ENCODE measurements around the gene HUS1.

Gene HUS1

GRCh38 chr7:47979145-47979831, at the start of gene HUS1:
TSS of gene HUS1 (minus strand) at chr7:47979615. CDS start at chr7:47979519, 96 bp downstream.
- Histone ChIP-seq H3F3A (ENCODE audit: insufficient read depth, low read length) (peaks cover 10% of the 10 kb centered on the region; the same call in 1 of the 2 replicates), H3K9me3 (replicated peaks; ENCODE audit: insufficient read depth, low read length) (no peaks in the 10 kb centered on the region), H2AFZ (ENCODE audit: low read length) (peak within 1 kb of the TSS; percentile 82), H3K4me3 (ENCODE audit: low read length) (peak within 1 kb of the TSS; percentile 80), H3K9me2 (replicated peaks; ENCODE audit: insufficient read depth, low read length) (no peaks in the 10 kb centered on the region), H3K4me1 (ENCODE audit: low read length) (no peaks in the 10 kb centered on the region), H3K27ac (ENCODE audit: low read length) (peak within 1 kb of the TSS; percentile 91), H3K9ac (ENCODE audit: low read length) (peak within 1 kb of the TSS; percentile 87), H4K20me1 (ENCODE audit: insufficient read depth, low read length) (no peaks in the 10 kb centered on the region), H3K36me3 (replicated peaks; ENCODE audit: insufficient read depth, low read length) (peaks cover 20% of the 10 kb centered on the region; the same call in 1 of the 2 replicates), H3K79me2 (ENCODE audit: low read length) (peaks cover 22% of the 10 kb centered on the region), H3K27me3 (replicated peaks; ENCODE audit: insufficient read depth, low read length) (no peaks in the 10 kb centered on the region), H3K4me2 (ENCODE audit: low read depth, low read length) (peak within 1 kb of the TSS; percentile 60)
- TF ChIP-seq EZH2phosphoT487 (IDR thresholded peaks at IDR 0.05; ENCODE audit: low read length) (no peak), CTCF (IDR thresholded peaks at IDR 0.05; ENCODE audit: low read length) (no peak), EZH2 (optimal IDR thresholded peaks at IDR 0.05; ENCODE audit: low read depth, low read length) (no peak)
- DNase-seq: peak; percentile 96

GRCh38 chr7:48028938-48029337, 49.5 kb upstream of the HUS1 start, which contains the start of gene SUN3:
TSS of gene SUN3 (minus strand) at chr7:48029107. CDS start at chr7:48028938, 169 bp downstream.
- Histone ChIP-seq H3K4me1 (ENCODE audit: low read length) (no peaks in the 10 kb centered on the region), H3F3A (ENCODE audit: insufficient read depth, low read length) (no peaks in the 10 kb centered on the region), H3K4me2 (ENCODE audit: low read depth, low read length) (no peak within 1 kb of the TSS), H3K27ac (ENCODE audit: low read length) (no peak within 1 kb of the TSS), H3K27me3 (replicated peaks; ENCODE audit: insufficient read depth, low read length) (no peaks in the 10 kb centered on the region), H3K4me3 (ENCODE audit: low read length) (no peak within 1 kb of the TSS), H3K36me3 (replicated peaks; ENCODE audit: insufficient read depth, low read length) (no peaks in the 10 kb centered on the region), H2AFZ (ENCODE audit: low read length) (no peak within 1 kb of the TSS), H3K79me2 (ENCODE audit: low read length) (no peaks in the 10 kb centered on the region), H3K9me3 (replicated peaks; ENCODE audit: insufficient read depth, low read length) (no peaks in the 10 kb centered on the region), H3K9ac (ENCODE audit: low read length) (no peak within 1 kb of the TSS), H3K9me2 (replicated peaks; ENCODE audit: insufficient read depth, low read length) (no peaks in the 10 kb centered on the region), H4K20me1 (ENCODE audit: insufficient read depth, low read length) (no peaks in the 10 kb centered on the region)
- no peak for DNase-seq
- TF ChIP-seq EZH2phosphoT487 (IDR thresholded peaks at IDR 0.05; ENCODE audit: low read length): no peak
- TF ChIP-seq CTCF (IDR thresholded peaks at IDR 0.05; ENCODE audit: low read length): no peak
- no peak for TF ChIP-seq EZH2 (optimal IDR thresholded peaks at IDR 0.05; ENCODE audit: low read depth, low read length)

- TF ChIP-seq EZH2phosphoT487 (IDR thresholded peaks at IDR 0.05; ENCODE audit: low read length): no peak
- no peak for TF ChIP-seq EZH2 (optimal IDR thresholded peaks at IDR 0.05; ENCODE audit: low read depth, low read length)
- TF ChIP-seq CTCF (IDR thresholded peaks at IDR 0.05; ENCODE audit: low read length): no peak
- no peaks in the 10 kb centered on the region for H3K36me3 ChIP-seq (replicated peaks; ENCODE audit: insufficient read depth, low read length)
Observed at GRCh38 chr7:48025624-48026023, 46.2 kb upstream of the HUS1 start.

More at GRCh38 chr7:48025624-48026023, 46.2 kb upstream of the HUS1 start:
- Histone ChIP-seq H3K4me2 (ENCODE audit: low read depth, low read length) (no peak overlapping the region), H3K27me3 (replicated peaks; ENCODE audit: insufficient read depth, low read length) (no peaks in the 10 kb centered on the region), H3K9me2 (replicated peaks; ENCODE audit: insufficient read depth, low read length) (no peaks in the 10 kb centered on the region), H3K9me3 (replicated peaks; ENCODE audit: insufficient read depth, low read length) (no peaks in the 10 kb centered on the region), H3K4me3 (ENCODE audit: low read length) (no peak overlapping the region), H3F3A (ENCODE audit: insufficient read depth, low read length) (no peaks in the 10 kb centered on the region), H3K4me1 (ENCODE audit: low read length) (no peaks in the 10 kb centered on the region), H3K9ac (ENCODE audit: low read length) (no peak overlapping the region), H2AFZ (ENCODE audit: low read length) (no peak overlapping the region), H3K79me2 (ENCODE audit: low read length) (no peaks in the 10 kb centered on the region), H3K27ac (ENCODE audit: low read length) (no peak overlapping the region), H4K20me1 (ENCODE audit: insufficient read depth, low read length) (no peaks in the 10 kb centered on the region)
- no peak for DNase-seq
